ENCODE measurements around the gene DLGAP3. TPM values are rescaled to one million over a fixed set of nuclear protein-coding genes. Genes with fewer than 3 reads are reported as not detected.

Gene DLGAP3
- total RNA-seq, 1 experiment from 2014 or later, result 7.3 TPM

DNA sequence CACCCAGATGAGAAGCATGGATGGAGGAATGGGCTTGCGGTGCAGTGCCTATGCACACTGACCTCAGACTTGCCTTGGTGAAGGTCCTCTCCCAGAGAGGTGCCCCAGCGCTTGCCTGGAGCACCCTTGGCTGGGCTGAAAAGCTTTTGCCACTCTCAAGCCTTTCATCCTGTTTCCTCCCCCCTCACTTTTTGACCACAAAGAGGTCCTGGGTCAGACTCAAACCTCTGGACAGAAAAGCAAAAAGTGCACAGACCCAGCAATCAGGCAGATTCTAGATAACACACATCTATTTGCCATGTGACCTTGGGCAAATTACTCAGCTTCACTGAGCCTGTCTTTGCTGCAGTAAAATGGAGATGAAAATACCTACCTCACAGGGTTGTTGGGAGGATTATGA lies 48.4 kb upstream of the DLGAP3 start:
- H2BK20ac ChIP-seq (ENCODE audit: low read depth, low read length, poor library complexity, severe bottlenecking), result no peak overlapping the region
- TF ChIP-seq, protein P1, sequence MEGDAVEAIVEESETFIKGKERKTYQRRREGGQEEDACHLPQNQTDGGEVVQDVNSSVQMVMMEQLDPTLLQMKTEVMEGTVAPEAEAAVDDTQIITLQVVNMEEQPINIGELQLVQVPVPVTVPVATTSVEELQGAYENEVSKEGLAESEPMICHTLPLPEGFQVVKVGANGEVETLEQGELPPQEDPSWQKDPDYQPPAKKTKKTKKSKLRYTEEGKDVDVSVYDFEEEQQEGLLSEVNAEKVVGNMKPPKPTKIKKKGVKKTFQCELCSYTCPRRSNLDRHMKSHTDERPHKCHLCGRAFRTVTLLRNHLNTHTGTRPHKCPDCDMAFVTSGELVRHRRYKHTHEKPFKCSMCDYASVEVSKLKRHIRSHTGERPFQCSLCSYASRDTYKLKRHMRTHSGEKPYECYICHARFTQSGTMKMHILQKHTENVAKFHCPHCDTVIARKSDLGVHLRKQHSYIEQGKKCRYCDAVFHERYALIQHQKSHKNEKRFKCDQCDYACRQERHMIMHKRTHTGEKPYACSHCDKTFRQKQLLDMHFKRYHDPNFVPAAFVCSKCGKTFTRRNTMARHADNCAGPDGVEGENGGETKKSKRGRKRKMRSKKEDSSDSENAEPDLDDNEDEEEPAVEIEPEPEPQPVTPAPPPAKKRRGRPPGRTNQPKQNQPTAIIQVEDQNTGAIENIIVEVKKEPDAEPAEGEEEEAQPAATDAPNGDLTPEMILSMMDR (conservative IDR thresholded peaks at IDR 0.05), result no peak
- no peak overlapping the region for H3K14ac ChIP-seq (ENCODE audit: insufficient read depth, low read length)
- H3K4ac ChIP-seq (ENCODE audit: low read depth, low read length), result no peak overlapping the region
- H4K5ac ChIP-seq (ENCODE audit: insufficient read length, low read depth, low read length), result no peak overlapping the region
- no peak overlapping the region for H3K18ac ChIP-seq (ENCODE audit: insufficient read length, low read depth, low read length)
- no peak overlapping the region for H3K4me2 ChIP-seq (ENCODE audit: insufficient read depth, insufficient read length, low read length)
- no peaks in the 10 kb centered on the region for H3K23me2 ChIP-seq (ENCODE audit: insufficient read length, low read depth, low read length, poor library complexity, severe bottlenecking)
- no peaks in the 10 kb centered on the region for H4K20me1 ChIP-seq (ENCODE audit: control insufficient read depth, insufficient read depth, insufficient read length)
- H2BK12ac ChIP-seq (ENCODE audit: insufficient read length, low read depth, low read length), result no peak overlapping the region
- Mint-ChIP-seq H3K4me1 (peaks cover 7 to 12% of the 10 kb centered on the region in 2 experiments), H3K27me3 (ENCODE audit: low read depth) (no peaks in the 10 kb centered on the region; the same call in 1 of the 2 replicates), H3K36me3 (ENCODE audit: insufficient read depth in 1 of 3, low read depth in 3 of 3) (no peaks in the 10 kb centered on the region; a peak in 1 of 7 replicates), H3K9me3 (no peaks in the 10 kb centered on the region), H3K27ac (no peak overlapping the region), H3K4me3 (no peak overlapping the region)
- H3K4me1 ChIP-seq (ENCODE audit: insufficient read depth, low read length), result peaks cover 4% of the 10 kb centered on the region; the same call in 1 of the 2 replicates
- no peak overlapping the region for H2AFZ ChIP-seq (ENCODE audit: low read length)
- H3K79me2 ChIP-seq (ENCODE audit: insufficient read depth, low read length), result no peaks in the 10 kb centered on the region
- no peak overlapping the region for H3K56ac ChIP-seq (ENCODE audit: insufficient read length, low read depth, low read length)
- no peaks in the 10 kb centered on the region for H3K9me3 ChIP-seq (ENCODE audit: control insufficient read depth, low read depth, low read length)
- WGBS (ENCODE audit: extremely low coverage, insufficient read length, low lambda C conversion rate), result no CpG with 5 or more reads among the region's 2 CpGs
- H2BK15ac ChIP-seq (ENCODE audit: low read depth, low read length), result no peak overlapping the region
- H3K23ac ChIP-seq (ENCODE audit: insufficient read length, low read depth, low read length), result no peak overlapping the region
- DNase-seq, result no peak
- no peak overlapping the region for H2BK5ac ChIP-seq (ENCODE audit: insufficient read length, low read length)
- H2AK5ac ChIP-seq (ENCODE audit: insufficient read length, low read length), result no peak overlapping the region
- no peak overlapping the region for H4K91ac ChIP-seq (ENCODE audit: insufficient read length, low read depth, low read length)
- no peaks in the 10 kb centered on the region for H3K79me1 ChIP-seq (ENCODE audit: insufficient read depth, low read depth, low read length, poor library complexity, severe bottlenecking)
- H3T11ph ChIP-seq (ENCODE audit: low read length), result no peak overlapping the region
- H4K8ac ChIP-seq (replicated peaks; ENCODE audit: insufficient read length, low read depth, low read length), result no peak overlapping the region
- no peaks in the 10 kb centered on the region for H3K27me3 ChIP-seq (ENCODE audit: insufficient read depth, low read length)
- no peak overlapping the region for H3K27ac ChIP-seq (ENCODE audit: insufficient read length, low read depth, low read length)
- H2BK120ac ChIP-seq (ENCODE audit: low read depth, low read length, poor library complexity, severe bottlenecking), result no peak overlapping the region
- H3K9ac ChIP-seq (ENCODE audit: extremely low read depth, insufficient read length, low read length), result no peak overlapping the region
